Esophagus muscularis mucosa (tissue), 3 donors: ENCODE data around the gene CDC5L.
"Not testable (repeated sequence)": the region's sequence is repeated elsewhere in the genome, so short reads cannot be mapped to it uniquely, and the experiment has no call there.

Source experiments
- CTCF ChIP-seq, 3 experiments: fragments of 200-600 bp in 2 of 3; fragments of 450-650 bp in 1 of 3; sonication (generic) in 2 of 3; IDR thresholded peaks; one replicate each; pipeline ENCODE4 v1.5.1; 2017 to 2019; ENCODE audit warnings: antibody characterized with exemption in 3 of 3, mild to moderate bottlenecking in 2 of 3, moderate library complexity in 1 of 3
- POLR2A ChIP-seq: fragments of 450-650 bp; IDR thresholded peaks from one replicate; pipeline ENCODE4 v1.6.1; 2017; ENCODE audit warnings: antibody characterized with exemption, moderate library complexity, mild to moderate bottlenecking, low read depth

DNA sequence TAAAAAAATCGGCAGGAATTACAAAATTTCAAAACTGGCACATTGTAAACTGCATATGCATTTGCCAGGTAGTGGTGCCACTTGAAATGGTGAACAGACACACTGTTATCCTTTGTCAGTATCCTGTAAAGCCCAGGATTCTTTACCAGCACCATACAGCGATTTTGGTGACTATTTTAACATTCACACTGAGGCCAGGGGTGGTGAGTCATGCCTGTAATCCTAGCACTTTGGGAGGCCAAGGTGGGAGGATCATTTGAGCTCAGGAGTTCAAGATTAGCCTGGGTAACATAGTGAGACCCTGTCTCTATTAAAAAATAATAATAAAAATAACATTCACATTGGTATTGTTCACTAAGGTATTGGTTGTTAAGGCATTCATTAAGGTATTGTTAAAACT is 61.7 kb downstream of the CDC5L start:
- not testable (repeated sequence) for TF ChIP-seq CTCF (IDR thresholded peaks at IDR 0.05); POLR2A
